Osteoblast (primary cell): ENCODE data around the gene RUNX2. TPM values are rescaled to one million over a fixed set of nuclear protein-coding genes. Genes with fewer than 3 reads are reported as not detected.
A peak's percentile ranks its signal among the peaks of the same experiment; 100 is the strongest.

ENCODE experiments used
- DNase-seq: peaks from one replicate; pipeline ENCODE4 v3.0.0; 2011; ENCODE audit warnings: low spot score, mixed read lengths; ENCODE audit not compliant: insufficient read length; ENCODE audit errors: missing footprints
- H2AFZ ChIP-seq: 2 replicates; pipeline ENCODE4 v1.6.0; 2011; ENCODE audit warnings: mild to moderate bottlenecking, low read length
- H3K27ac ChIP-seq: 2 replicates; pipeline ENCODE4 v1.5.1; 2011; ENCODE audit warnings: mild to moderate bottlenecking, low read depth, low read length, moderate library complexity
- H3K27me3 ChIP-seq: 2 replicates; pipeline ENCODE4 v1.6.0; 2012; ENCODE audit warnings: mild to moderate bottlenecking, control low read depth, inconsistent platforms, low read length, moderate library complexity; ENCODE audit not compliant: insufficient read depth
- H3K36me3 ChIP-seq: 2 replicates; pipeline ENCODE4 v1.5.1; 2011; ENCODE audit warnings: mild to moderate bottlenecking, low read length, control low read depth, moderate library complexity; ENCODE audit not compliant: insufficient read depth
- H3K4me1 ChIP-seq: 2 replicates; pipeline ENCODE4 v1.5.1; 2011; ENCODE audit warnings: mild to moderate bottlenecking, low read length, control low read depth, moderate library complexity; ENCODE audit not compliant: insufficient read depth
- H3K4me2 ChIP-seq: 2 replicates; pipeline ENCODE4 v1.6.0; 2011; ENCODE audit warnings: mild to moderate bottlenecking, low read length; ENCODE audit not compliant: insufficient read depth
- H3K4me3 ChIP-seq: fragments of 200-600 bp; sonication (generic); 3 replicates; pipeline ENCODE4 v1.5.1; 2012; ENCODE audit warnings: mild to moderate bottlenecking, low read length, inconsistent platforms; ENCODE audit not compliant: insufficient read depth
- H3K79me2 ChIP-seq: 2 replicates; pipeline ENCODE4 v1.6.0; 2012; ENCODE audit warnings: mild to moderate bottlenecking, low read length, control low read depth, inconsistent platforms; ENCODE audit not compliant: insufficient read depth
- H3K9me3 ChIP-seq: 2 replicates; pipeline ENCODE4 v1.5.1; 2011; ENCODE audit warnings: low read depth, low read length, control low read depth
- H4K20me1 ChIP-seq: 2 replicates; pipeline ENCODE4 v1.6.0; 2012; ENCODE audit warnings: mild to moderate bottlenecking, low read length, control low read depth; ENCODE audit not compliant: insufficient read depth
- CTCF ChIP-seq: IDR thresholded peaks from 2 replicates; pipeline ENCODE4 v1.5.1; 2011; ENCODE audit warnings: mild to moderate bottlenecking, low read depth, low read length, moderate library complexity; ENCODE audit errors: extremely low read depth
- total RNA-seq: library from RNA; depleted of rRNA; stranded (reverse); fragments of >200 nt; gene quantifications from 2 replicates; pipeline ENCODE4 v1.2.3, GENCODE V29; 2012

The RUNX2 gene
- total RNA-seq, 1 donor = 30.0 TPM

GRCh38 chr6:45387236-45387635 lies 59.1 kb downstream of the RUNX2 start:
- Histone ChIP-seq H3K27ac (peak overlapping the region; percentile 57), H3K9me3 (no peaks in the 10 kb centered on the region), H3K4me3 (peak overlapping the region; percentile 1), H3K27me3 (no peaks in the 10 kb centered on the region), H3K4me2 (peak overlapping the region; percentile 32), H2AFZ (peak overlapping the region; percentile 20), H3K4me1 (peaks cover 42% of the 10 kb centered on the region), H4K20me1 (peaks cover 3% of the 10 kb centered on the region), H3K79me2 (no peaks in the 10 kb centered on the region), H3K36me3 (no peaks in the 10 kb centered on the region)
- no peak for DNase-seq
- no peak for TF ChIP-seq CTCF

GRCh38 chr6:45388328-45388727 lies 60.2 kb downstream of the RUNX2 start:
- Histone ChIP-seq H3K27me3 (no peaks in the 10 kb centered on the region), H3K79me2 (no peaks in the 10 kb centered on the region), H2AFZ (no peak overlapping the region), H3K4me3 (peak overlapping the region; percentile 25), H3K4me1 (peaks cover 42% of the 10 kb centered on the region), H3K4me2 (peak overlapping the region; percentile 32), H4K20me1 (no peaks in the 10 kb centered on the region), H3K9me3 (no peaks in the 10 kb centered on the region), H3K36me3 (no peaks in the 10 kb centered on the region), H3K27ac (peak overlapping the region; percentile 57)
- TF ChIP-seq CTCF = no peak
- DNase-seq = no peak

DNA sequence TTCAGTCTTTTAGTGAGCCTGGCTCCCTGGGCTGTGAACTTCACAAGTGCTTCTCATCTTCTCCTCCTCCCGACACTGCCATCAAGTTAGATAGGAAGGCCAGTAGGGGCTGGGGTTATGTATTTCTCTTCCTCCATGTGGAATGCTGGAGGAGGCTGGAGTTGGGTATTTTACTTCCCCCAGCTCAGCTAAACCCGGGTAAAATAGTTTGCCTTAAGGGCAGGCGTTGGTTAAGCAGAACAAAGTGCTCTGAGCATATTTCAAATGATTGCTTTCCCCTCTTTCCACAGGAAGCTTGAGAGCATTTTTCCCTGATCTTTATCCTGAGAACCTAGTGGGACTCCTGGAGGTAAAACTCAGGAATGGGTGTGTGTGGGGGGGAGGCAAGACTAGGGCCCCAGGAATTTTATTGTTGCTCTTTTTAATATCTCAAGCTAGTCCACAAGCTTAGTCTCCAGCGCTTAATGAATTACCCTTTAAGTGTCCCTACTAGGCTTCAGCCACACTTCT lies 66.5 kb downstream of the RUNX2 start:
- no peaks in the 10 kb centered on the region for H3K27me3 ChIP-seq
- H3K27ac ChIP-seq = no peak overlapping the region
- peaks cover 8% of the 10 kb centered on the region for H3K4me1 ChIP-seq
- H3K9me3 ChIP-seq = no peaks in the 10 kb centered on the region
- no peaks in the 10 kb centered on the region for H3K79me2 ChIP-seq
- no peak overlapping the region for H2AFZ ChIP-seq
- no peak overlapping the region for H3K4me2 ChIP-seq
- DNase-seq = no peak
- H3K4me3 ChIP-seq = no peak overlapping the region
- TF ChIP-seq CTCF = no peak
- H3K36me3 ChIP-seq = no peaks in the 10 kb centered on the region
- no peaks in the 10 kb centered on the region for H4K20me1 ChIP-seq

DNA sequence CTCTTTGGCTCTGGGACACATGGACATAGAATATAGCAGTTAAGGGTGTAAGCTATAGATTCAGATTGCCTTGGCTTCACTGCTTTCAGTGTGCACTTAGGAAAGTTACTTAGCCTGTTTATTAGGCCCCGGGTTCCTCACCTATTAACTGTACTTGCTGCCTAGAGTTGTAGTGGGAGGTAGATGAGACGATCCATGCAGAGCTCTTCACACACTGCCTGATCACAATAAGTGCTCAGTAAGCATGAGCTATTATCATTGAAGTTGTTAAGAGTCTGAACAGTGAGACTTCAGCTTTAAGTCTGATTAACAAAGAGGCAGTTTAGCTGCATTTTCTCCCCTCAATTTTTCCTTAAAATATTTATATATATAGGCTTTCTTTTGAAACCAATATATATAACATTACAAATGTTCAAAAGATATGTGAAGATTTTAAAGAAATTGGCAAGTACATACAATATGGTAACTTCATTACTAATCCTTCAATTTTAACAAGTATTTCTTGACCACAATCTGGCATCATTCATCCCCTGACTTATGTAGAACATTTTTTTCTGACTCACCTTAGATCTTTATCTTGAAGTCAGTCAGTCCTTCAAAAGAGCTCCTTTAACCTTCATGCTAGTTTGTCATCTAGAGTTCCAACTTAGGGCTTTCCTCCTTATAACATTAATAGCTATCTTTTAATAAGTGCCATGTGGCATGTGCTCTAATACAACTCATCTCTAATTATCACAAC lies 70.1 kb downstream of the RUNX2 start:
- peak; percentile 43 for DNase-seq
- H3K27ac ChIP-seq = no peak overlapping the region
- no peaks in the 10 kb centered on the region for H3K79me2 ChIP-seq
- H3K4me2 ChIP-seq = no peak overlapping the region
- H4K20me1 ChIP-seq = no peaks in the 10 kb centered on the region
- no peaks in the 10 kb centered on the region for H3K27me3 ChIP-seq
- no peaks in the 10 kb centered on the region for H3K9me3 ChIP-seq
- no peak overlapping the region for H2AFZ ChIP-seq
- TF ChIP-seq CTCF = no peak
- H3K4me3 ChIP-seq = no peak overlapping the region
- no peaks in the 10 kb centered on the region for H3K36me3 ChIP-seq
- H3K4me1 ChIP-seq = no peaks in the 10 kb centered on the region
